Midbrain (tissue), 1 donor: ENCODE data around the gene TIPARP.

Experiments
- DNase-seq: peaks from one replicate; lab custom pipeline; 2025; lab: John Stamatoyannopoulos, UW

Gene TIPARP

GRCh38 chr3:156676768-156677479 lies 2.5 kb downstream of the TIPARP start:
- no peak for DNase-seq

GRCh38 chr3:156677536-156677935 lies 3.1 kb downstream of the TIPARP start:
- DNase-seq = no peak

- no peak for DNase-seq
These were observed 3.8 kb downstream of the TIPARP start for GRCh38 chr3:156678197-156678596.

GRCh38 chr3:156680243-156680914 lies 6.0 kb downstream of the TIPARP start:
- DNase-seq = no peak

DNA sequence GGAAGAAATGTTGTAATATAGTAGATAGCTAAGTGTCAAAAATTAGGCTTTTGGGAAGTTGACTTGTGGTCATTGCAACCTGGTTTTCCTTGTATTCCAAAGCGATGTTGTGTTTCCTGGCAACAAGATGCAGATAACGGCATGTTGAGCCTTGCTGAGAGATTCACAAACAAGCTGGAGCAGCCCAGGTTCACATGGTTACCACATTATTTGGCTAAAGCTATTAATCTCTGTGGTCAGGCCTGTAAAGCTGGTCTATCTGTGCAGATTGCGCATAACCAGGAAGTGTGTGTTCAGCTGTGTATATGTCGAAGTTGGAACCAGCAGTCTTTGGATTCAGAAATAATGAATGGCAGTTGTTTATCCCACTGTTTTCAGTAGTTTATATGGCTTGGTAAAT lies 6.6 kb downstream of the TIPARP start:
- DNase-seq = no peak

DNA sequence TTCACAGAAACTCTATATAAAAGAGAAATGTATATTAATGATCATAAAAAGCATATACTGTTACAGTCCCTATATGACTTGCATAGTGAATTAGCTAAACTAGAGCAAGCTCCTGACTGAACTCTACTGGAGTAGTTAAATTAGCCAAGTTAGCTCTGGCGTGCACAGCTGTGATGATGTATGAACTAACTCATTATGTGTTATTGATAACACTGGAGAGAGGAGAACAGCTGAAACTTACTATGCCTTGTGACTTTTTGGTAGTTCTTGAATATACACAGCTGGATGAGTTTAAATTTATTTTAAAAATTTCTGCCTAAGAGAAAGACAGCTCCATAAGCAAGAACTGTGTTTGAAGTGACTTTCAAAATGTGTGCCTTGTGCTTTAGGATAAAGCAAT lies 8.1 kb downstream of the TIPARP start:
- DNase-seq = no peak

- DNase-seq = no peak
These were observed 8.6 kb downstream of the TIPARP start for GRCh38 chr3:156682963-156683362.

- no peak for DNase-seq
These were observed 10.8 kb downstream of the TIPARP start for GRCh38 chr3:156685198-156685597.

DNA sequence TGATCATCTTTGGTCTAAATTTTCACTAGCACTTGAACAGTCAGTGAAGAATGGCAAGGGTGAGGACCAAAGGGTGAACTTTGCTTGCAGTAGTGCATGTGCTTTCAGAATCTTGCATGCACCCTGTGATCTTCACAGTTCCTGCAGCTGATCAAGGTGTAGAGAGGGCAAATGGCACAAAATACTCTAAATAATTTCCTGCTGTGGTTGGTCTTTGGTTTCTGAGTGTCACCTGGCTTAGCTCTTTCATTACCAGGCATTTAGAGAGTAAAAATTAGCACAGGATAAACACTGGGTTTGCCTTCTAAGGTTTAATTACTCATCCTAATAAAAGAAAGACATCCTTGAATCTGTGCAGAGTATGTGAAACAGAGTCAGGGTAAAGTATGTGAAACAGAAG lies 11.4 kb downstream of the TIPARP start:
- DNase-seq = no peak

GRCh38 chr3:156687023-156687422 lies 12.6 kb downstream of the TIPARP start:
- no peak for DNase-seq

GRCh38 chr3:156688632-156689452 lies 14.5 kb downstream of the TIPARP start:
- no peak for DNase-seq

DNA sequence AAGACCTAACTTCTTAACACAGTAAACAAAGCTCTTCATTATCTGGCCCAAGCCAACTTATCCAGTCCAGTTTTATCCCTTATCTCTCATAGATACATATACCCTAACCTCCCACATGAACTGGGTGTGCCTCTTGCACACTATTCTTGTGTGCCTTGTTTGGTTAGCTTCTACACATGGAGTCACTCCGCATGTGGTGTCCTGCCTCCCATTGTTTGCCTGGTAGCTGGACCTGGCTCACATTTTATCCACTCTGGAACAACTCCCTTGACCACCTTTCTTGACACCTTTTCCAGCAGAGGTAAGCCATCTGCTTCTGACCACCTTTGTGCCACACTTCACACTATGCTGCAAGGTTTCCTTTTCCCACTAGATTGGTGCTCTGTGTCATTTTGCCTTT lies 15.2 kb downstream of the TIPARP start:
- DNase-seq = no peak

- DNase-seq = no peak
These were observed 17.5 kb downstream of the TIPARP start for GRCh38 chr3:156691920-156692319.

DNA sequence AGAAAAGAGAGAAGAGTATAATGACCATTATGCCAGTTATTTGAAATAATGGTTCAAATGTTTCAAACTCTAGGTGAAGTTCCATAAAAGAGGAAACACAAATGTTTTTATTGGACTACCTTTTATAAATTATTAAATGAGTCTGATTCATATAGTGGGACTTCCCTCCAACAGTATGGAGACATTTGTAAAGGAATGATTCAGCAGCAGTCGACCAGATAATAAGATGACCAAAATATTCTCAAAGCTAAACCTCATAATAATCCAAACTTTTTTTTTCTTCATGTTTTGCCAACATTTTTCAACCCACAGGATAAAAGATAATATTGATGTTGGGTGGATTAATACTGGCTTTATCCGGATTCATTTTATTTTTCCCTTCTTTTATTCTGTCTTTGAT lies 18.8 kb downstream of the TIPARP start:
- no peak for DNase-seq

DNA sequence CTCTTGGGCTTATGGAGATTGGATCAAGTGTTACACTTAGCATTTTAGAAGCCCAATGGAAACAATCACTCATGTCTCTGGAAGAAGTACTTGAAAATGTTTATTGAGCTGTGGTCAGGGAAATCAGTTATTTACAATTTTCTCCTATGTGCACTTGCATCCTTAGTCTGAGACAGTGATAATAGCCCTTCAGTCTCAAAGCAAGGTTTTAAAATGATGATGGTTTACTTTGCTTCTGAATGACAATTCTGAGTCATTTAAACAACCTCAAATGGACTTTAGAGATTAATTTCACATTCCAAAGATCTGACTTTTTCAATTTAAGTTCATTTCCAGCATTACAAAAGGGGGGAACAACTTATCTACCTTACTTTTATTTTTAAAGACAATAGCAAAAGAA lies 20.1 kb downstream of the TIPARP start:
- DNase-seq = no peak

DNA sequence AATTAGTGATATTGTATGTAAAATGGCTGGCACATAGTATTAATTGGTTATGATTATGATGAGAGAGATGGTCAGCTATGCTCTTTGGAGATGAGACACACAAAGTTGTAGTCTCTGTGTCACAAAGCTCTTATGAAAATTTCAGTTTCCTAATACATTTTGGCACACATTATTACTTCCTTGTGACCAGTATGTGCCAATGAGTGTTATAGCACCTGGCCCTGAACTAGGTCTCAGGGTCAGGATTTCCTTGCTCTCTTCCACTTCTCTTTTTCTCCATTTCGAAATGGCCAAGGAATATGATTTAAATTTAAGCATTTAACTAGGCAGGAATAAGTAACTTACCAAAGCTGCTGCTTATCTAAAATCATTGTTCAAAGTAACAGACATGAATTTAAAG lies 28.0 kb downstream of the TIPARP start:
- DNase-seq = no peak

DNA sequence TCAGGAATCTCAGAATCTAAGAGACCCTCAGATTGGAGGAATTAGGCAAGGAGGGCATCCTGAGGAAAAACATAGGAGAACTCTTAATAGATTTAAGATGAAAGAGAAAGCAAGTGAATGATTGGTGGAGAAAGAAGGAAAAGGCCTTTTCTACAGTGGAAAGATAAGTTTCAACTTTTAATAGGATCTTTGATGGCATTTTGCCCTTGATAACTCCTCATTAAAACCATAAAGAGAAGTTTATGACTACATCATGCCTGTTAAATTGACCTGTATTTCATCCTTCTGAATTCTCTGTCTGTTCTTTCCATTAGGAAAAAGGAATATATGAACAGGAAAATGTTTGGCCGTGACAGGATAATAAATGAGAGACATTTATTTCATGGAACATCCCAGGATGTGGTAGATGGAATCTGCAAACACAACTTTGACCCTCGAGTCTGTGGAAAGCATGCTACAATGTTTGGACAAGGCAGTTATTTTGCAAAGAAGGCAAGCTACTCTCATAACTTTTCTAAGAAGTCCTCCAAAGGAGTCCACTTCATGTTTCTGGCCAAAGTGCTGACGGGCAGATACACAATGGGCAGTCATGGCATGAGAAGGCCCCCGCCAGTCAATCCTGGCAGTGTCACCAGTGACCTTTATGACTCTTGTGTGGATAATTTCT lies 30.1 kb downstream of the TIPARP start:
- DNase-seq = no peak

DNA sequence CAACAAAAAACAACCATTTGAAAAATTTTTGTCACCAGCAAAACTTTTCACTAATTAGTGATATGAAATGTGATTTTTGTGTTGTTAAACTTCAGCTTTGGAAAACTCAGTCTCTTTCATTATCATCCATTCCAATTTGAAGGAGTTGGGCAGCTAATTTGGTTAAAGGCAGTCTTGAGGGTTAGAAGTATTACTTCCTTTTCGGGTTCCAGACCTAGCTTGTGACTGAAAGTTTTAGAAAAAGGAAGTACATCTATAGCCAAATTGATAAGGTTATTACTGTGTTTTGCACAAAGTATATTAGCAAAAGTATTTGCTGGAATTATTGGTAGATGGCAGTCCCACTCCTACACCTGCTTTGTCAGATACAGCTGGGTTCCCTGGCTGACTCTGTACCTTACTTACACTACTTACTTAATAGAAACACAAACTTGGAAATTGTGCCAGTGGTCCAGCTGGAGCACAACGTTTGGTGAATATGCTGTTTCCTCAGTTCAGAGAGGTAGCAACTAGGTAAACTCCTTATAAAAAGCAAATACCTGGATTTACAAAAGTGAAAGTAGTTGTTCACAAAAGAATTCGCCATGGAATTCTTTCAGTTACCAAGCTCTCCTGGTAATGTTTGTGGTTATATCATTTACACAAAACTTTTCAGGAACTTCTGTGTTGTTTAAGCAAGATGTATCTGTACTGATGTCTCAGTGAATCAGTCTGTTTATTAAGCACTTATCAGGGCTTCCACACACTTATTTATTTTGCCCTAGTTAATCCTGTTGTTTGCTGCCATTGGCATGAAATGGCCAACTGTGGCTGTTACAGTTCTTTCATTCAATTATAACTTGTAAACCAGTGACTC lies 31.6 kb downstream of the TIPARP start:
- no peak for DNase-seq

DNA sequence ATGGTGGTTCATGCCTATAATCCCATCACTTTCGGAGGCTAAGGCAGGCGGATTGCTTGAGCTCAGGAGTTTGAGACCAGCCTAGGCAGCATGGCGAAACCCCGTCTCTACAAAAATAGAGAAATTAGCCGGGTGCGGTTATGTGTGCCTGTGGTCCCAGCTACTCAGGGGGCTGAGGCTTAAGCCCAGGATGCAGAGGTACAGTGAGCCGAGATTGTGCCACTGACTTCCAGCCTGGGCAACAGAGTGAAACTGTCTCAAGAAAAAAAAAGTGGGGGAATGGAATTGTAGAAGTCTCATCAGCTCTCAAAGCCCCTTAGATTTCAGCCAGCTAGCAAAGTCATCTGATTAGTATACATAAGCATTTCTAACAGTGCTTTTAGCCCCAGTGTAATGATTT lies 33.2 kb downstream of the TIPARP start:
- no peak for DNase-seq

DNA sequence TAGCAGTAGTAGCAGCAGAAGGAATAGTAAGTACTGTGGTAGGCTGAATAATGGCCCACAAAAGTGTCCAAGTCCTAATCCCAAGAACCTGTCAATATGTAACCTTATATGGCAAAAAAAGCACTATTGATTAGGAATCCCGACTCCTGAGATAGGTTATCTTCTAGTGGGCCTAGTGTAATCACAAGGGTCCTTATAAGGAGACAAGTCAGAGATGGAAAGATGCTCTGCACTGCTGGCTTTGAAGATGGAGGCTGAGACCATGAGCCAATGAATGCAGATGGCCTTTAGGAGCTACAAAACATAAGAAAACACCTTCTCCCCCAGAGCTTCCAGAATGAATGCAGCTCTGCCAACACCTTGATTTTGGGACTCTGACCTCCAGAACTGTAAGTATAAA lies 36.0 kb downstream of the TIPARP start:
- DNase-seq = no peak

- no peak for DNase-seq
These were observed 36.7 kb downstream of the TIPARP start for GRCh38 chr3:156711113-156711512.
